NB4 (cell line): ENCODE measurements around the gene LBR.

ENCODE experiments used
- CTCF ChIP-seq: IDR thresholded peaks from one replicate; pipeline ENCODE4 v1.5.1; 2012; ENCODE audit warnings: low read depth, low read length
- POLR2A ChIP-seq: IDR thresholded peaks from 2 replicates; pipeline ENCODE4 v1.6.1; 2011; ENCODE audit warnings: mild to moderate bottlenecking; ENCODE audit not compliant: insufficient read length; ENCODE audit errors: extremely low read depth

DNA sequence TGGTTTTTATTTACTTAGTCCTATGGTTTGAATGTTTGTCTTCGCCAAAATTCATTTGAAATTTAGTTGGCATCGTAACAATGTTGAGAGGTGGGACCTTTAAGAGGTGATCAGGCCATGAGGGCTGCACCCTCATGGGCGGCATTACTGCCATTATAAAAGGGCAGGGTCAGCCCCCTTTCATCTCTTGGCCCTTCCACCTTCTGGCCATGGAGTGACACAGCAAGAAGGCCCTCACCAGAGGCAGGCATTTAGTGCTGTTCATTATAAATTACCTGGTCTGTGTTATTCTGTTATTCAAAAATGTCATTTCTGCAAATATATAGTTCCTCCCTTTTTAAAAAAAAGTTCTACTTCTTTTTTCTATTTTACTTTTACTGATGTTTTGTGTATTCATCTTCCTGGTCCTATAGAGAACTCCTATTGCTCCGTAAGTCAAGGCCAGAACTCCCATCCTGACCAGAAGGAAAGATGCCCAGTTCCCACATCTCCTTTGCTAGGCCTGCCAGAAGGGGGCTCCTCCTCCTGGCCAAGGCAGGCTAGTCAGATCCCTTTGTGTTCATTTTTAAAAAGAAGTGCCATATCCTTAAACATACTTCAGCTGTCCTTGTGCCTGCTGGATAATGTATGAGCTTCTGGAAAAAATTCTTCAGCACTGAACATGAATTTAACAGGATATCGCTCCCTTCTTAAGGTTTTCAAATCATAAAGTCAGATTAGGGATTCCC lies 10.0 kb upstream of the LBR start:
- peak; percentile 26 for TF ChIP-seq CTCF
- TF ChIP-seq POLR2A: no peak
